Measurements from ENCODE around the gene SLX4IP.

GRCh38 chr20:10438217-10438616 lies 3.1 kb downstream of the SLX4IP start:
- no peak for TF ChIP-seq CTCF (IDR thresholded peaks at IDR 0.05)
- no peak for TF ChIP-seq POLR2A (IDR thresholded peaks at IDR 0.05)
- TF ChIP-seq EP300 (IDR thresholded peaks at IDR 0.05) = no peak
- TF ChIP-seq POLR2AphosphoS5 (IDR thresholded peaks at IDR 0.05) = no peak

Measured in gastroesophageal sphincter (tissue), 3 donors.